Measurements from ENCODE around the gene BPIFB3.

GRCh38 chr20:33061658-33062028 is 7.9 kb downstream of the BPIFB3 start:
- TF ChIP-seq CTCF (IDR thresholded peaks at IDR 0.05) (no peak), EP300 (IDR thresholded peaks at IDR 0.05) (no peak), POLR2A (IDR thresholded peaks at IDR 0.05) (no peak), POLR2AphosphoS5 (IDR thresholded peaks at IDR 0.05) (no peak)
